ENCODE results near the gene CENPK.

- TF ChIP-seq EZH2 (IDR thresholded peaks at IDR 0.05; ENCODE audit: insufficient read depth, poor library complexity, severe bottlenecking) = no peak
- no peak for TF ChIP-seq EZH2phosphoT487 (IDR thresholded peaks at IDR 0.05; ENCODE audit: insufficient read depth, low read depth)
Observed at GRCh38 chr5:65485405-65485804, 77.6 kb downstream of the CENPK start.
